BJ (cell line): Measurements from ENCODE around the gene NEK9. TPM values are rescaled to one million over a fixed set of nuclear protein-coding genes. Genes with fewer than 3 reads are reported as not detected.

Source experiments
- CTCF ChIA-PET: fragments of 350-600 bp; formaldehyde crosslinking; extraction: SDS; loops from one replicate; lab custom pipeline; 2021; ENCODE audit warnings: antibody characterized with exemption, inconsistent platforms; lab: Yijun Ruan, JAX
- POLR2A ChIA-PET: fragments of 300-600 bp; sonication (Branson Sonifier 250); formaldehyde crosslinking; extraction: SDS; loops from one replicate; lab custom pipeline; 2021; ENCODE audit warnings: antibody characterized with exemption; lab: Charles Lee
- DNase-seq: peaks from one replicate; pipeline ENCODE4 v3.0.0-alpha.2; 2011; ENCODE audit warnings: low read depth
- H3K27me3 ChIP-seq: 2 replicates; pipeline ENCODE4 v1.6.0; 2011; ENCODE audit warnings: low read length; ENCODE audit not compliant: control insufficient read depth, insufficient read depth
- H3K36me3 ChIP-seq: 2 replicates; pipeline ENCODE4 v1.5.1; 2011; ENCODE audit warnings: low read length; ENCODE audit not compliant: control insufficient read depth, insufficient read depth
- H3K4me3 ChIP-seq: 2 replicates; pipeline ENCODE4 v1.5.1; 2011; ENCODE audit warnings: low read depth, mild to moderate bottlenecking, control low read depth, low read length
- CTCF ChIP-seq: IDR thresholded peaks from 2 replicates; pipeline ENCODE4 v1.5.1; 2011; ENCODE audit warnings: low read depth, mild to moderate bottlenecking, control low read depth, inconsistent platforms, low read length, moderate library complexity; ENCODE audit not compliant: insufficient read depth
- polyA plus RNA-seq: library from polyadenylated mRNA; depleted of rRNA; stranded (reverse); fragments of >200 nt; gene quantifications from 2 replicates; pipeline ENCODE4 v1.2.3, GENCODE V29; 2011

The NEK9 gene
- polyA plus RNA-seq, 1 experiment: 38.1 TPM

DNA sequence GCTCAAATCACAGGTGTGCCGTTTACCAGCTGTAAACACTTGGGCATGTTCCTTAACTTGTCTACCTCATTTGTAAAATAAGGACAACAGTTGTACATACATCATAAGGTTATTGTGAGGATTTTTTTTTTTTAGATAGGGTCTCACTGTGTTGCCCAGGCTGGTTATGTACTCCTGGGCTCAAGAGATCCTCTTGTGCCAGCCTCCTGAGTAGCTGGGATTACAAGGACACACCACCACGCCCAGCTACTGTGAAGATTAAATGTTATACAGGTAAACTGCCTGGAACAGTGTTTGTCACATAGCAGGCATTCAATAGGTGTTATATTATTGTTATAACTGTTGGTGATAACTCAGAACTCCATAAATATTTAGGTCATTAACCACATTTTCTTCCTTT lies 36.8 kb upstream of the NEK9 start:
- Histone ChIP-seq H3K36me3 (no peaks in the 10 kb centered on the region), H3K27me3 (no peaks in the 10 kb centered on the region), H3K4me3 (no peak overlapping the region)
- no peak for TF ChIP-seq CTCF
- no peak for DNase-seq
- ChIA-PET CTCF (interaction anchor here (0.6 kb wide), 1 partner anchor 81 kb away, joined by 3 read pairs; no protein-coding TSS in a partner anchor), POLR2A (no interaction called here)

DNA sequence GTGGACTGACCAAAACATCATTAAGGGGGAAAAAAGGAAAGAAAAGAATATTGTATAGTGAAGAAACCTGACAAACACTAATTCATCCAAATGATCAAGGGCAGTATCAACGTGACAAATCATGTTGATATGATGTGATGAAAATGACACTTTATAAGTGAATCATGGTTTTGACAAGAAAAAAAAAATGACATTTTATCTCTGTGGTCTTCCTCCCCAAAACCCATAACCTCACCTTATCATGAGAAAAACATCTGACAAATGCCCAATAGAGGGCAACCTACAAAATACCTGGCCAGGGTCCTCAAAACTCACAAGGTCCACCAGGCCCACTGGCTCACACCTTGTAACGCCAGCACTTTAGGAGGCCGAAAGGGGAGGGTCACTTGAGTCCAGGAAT lies 35.8 kb upstream of the NEK9 start:
- POLR2A ChIA-PET: no interaction called here
- CTCF ChIA-PET: interaction anchor here (0.6 kb wide), 1 partner anchor 21 kb away, joined by 5 read pairs; no protein-coding TSS in a partner anchor
- H3K27me3 ChIP-seq: no peaks in the 10 kb centered on the region
- no peaks in the 10 kb centered on the region for H3K36me3 ChIP-seq
- no peak for TF ChIP-seq CTCF
- no peak for DNase-seq
- H3K4me3 ChIP-seq: no peak overlapping the region

DNA sequence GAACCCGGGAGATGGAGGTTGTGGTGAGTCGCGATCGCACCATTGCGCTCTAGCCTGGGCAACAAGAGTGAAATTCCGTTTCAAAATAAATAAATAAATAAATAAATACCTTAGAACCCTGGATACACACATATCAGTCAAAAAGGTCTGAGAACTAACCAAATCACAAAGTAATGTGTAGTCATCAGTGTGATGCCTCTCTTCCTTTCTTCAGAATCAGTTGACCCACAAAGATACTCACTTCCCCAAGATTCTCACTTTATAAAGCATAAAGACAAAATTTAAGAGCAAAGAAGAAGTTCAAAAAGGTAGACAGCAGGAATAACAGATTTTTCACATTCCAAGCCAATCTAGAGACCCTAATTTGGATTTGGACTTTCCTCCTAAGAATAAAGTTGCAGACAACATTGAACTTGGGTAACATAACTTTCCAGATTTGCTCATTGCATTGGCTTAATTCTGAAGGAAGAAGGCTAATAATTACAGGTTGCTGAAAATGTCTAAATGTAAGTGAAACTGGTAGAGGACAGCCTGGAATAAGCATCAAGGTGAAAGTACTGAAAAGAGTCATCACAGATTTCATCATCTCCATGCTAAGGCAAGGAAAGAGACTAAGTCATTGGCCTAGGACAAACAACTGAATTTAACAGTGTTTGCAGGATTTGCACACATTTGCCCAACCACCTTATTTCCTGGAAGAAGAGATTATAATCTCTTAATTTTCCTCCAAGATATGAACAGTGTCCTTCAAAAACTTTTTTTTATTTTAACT lies 32.2 kb upstream of the NEK9 start:
- no peak for TF ChIP-seq CTCF
- no peak for DNase-seq
- Histone ChIP-seq H3K36me3 (no peaks in the 10 kb centered on the region), H3K27me3 (no peaks in the 10 kb centered on the region), H3K4me3 (no peak overlapping the region)
- CTCF ChIA-PET: no interaction called here
- POLR2A ChIA-PET: no interaction called here

DNA sequence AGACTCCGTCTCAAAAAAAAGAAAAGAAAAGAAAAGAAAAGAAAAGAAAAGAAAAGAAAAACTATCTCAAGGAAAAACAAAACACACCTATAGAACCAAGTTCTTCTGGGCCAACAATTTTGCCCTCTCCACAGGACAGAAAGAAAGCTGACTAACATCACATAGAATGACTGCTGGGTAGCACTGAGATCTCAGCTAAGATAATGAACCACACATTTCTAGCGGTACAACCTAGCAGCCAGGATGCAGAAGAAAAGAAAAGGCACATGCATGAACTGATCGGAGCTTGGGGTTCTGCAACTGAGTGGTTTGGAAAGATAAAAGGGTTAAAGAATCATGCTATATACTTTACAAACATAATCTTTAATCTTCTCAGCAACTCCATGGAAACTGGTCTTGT lies 30.1 kb upstream of the NEK9 start:
- no peak for TF ChIP-seq CTCF
- H3K36me3 ChIP-seq: no peaks in the 10 kb centered on the region
- DNase-seq: no peak
- no peaks in the 10 kb centered on the region for H3K27me3 ChIP-seq
- POLR2A ChIA-PET: no interaction called here
- H3K4me3 ChIP-seq: no peak overlapping the region
- CTCF ChIA-PET: interaction anchor here (1.2 kb wide), 1 partner anchor 139 kb away, joined by 3 read pairs; no protein-coding TSS in a partner anchor

GRCh38 chr14:75156111-75156510 lies 29.3 kb upstream of the NEK9 start:
- DNase-seq: no peak
- Histone ChIP-seq H3K4me3 (no peak overlapping the region), H3K36me3 (no peaks in the 10 kb centered on the region), H3K27me3 (no peaks in the 10 kb centered on the region)
- TF ChIP-seq CTCF: no peak
- ChIA-PET POLR2A (no interaction called here), CTCF (interaction anchor here (0.8 kb wide), 1 partner anchor 9 kb away, joined by 3 read pairs; no protein-coding TSS in a partner anchor)
